Activated CD4-positive, alpha-beta T cell treated with anti-CD3 and anti-CD28 coated beads, Interleukin-2, amount 50 U/mL, for 16 hours (primary cell): ENCODE data around the gene PARD3.
"Not testable (repeated sequence)": the region's sequence is repeated elsewhere in the genome, so short reads cannot be mapped to it uniquely, and the experiment has no call there.

Experiments
- DNase-seq: peaks from one replicate; pipeline ENCODE4 v3.0.0-alpha.2; 2020

The PARD3 gene

DNA sequence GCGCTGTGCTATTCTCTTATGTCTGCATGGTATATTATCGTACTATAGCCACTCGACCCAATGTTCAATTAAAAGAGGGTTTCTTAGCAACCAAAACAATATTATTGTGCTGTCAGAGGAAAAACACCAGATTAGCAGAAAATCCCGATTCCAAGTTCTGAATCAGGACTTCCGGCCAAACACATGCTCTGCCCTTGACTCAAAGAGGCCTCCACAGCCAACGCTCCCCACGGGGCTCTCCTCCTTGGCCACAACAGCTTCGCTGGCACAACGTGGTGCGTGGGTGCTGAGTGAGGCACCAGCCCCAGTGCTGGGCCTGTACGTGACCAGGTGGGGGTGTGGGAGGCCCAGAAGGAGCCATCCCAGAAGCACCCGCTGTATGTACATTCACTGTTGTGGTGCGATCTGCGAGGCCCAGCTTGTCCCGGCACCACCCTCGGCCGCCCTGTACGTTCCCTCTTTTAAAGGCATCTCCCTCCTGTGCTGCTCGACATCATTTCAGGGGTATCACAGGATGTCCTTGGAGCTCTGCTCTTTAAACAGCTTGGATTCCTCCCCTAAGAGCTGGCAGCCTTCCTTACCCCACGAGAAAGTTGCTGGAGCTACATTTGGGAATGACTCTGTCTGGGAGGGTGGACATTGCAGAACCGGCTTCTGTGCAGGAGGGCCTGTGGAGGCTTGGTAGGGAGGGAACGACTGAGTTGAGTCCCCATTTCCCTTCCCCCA, 736.2 kb downstream of the PARD3 start:
- DNase-seq, result no peak

GRCh38 chr10:34078017-34078744, 736.9 kb downstream of the PARD3 start:
- DNase-seq, result no peak

- no peak for DNase-seq
Measured at GRCh38 chr10:34076443-34076842, 738.7 kb downstream of the PARD3 start.

GRCh38 chr10:34075254-34075926, 739.7 kb downstream of the PARD3 start:
- DNase-seq, result no peak

- DNase-seq, result no peak
Measured at GRCh38 chr10:34074051-34074450, 741.0 kb downstream of the PARD3 start.

DNA sequence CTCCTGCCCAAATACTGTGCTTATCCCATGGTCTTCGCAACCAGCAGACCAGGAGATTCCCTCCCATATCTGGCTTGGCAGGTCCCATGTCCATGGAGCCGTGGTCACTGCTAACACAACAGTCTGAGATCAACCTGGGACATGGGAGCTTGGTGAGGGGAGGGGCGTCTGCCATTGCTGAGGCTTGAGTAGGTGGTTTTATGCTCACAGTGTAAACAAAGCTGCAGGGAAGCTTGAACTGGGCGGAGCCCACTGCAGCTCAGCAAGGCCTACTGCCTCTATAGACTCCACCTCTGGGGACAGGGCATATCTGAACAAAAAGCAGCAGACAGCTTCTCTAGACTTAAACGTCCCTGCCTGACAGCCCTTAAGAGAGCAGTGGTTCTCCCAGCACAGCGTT, 747.4 kb downstream of the PARD3 start:
- not testable (repeated sequence) for DNase-seq

DNA sequence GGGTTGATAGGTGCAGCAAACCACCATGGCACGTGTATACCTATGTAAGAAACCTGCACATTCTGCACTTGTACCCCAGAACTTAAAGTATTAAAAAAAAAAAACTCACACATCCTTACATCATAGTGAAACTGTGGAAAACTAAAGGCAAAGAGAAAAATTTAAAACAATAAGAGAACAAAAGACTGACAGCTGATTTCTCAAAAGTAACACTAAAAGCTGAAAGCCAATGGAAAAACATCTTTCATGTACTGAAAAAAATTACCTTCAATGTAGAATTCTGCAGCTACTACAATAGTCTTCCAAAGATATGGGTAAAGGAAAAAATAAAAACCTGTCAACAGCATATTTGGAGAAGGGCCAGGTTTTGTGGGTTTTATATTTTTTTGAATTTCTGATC, 751.5 kb downstream of the PARD3 start:
- DNase-seq, result no peak

GRCh38 chr10:34061841-34062240, 753.3 kb downstream of the PARD3 start:
- no peak for DNase-seq
